ENCODE results near the gene MRPL40.

MRPL40 gene

GRCh38 chr22:19483481-19484244 is 51.3 kb downstream of the MRPL40 start:
- DNase-seq: no peak
